HL-60 (cell line): ENCODE measurements around the gene ENGASE.

ENCODE experiments used
- DNase-seq, 2 experiments: peaks; one replicate each; pipeline ENCODE4 v3.0.0-alpha.2; 2010 to 2020; ENCODE audit warnings: low read depth in 1 of 2, low spot score in 1 of 2
- H3K27ac ChIP-seq: fragments of 250-450 bp; sonication (Bioruptor Pico); replicated peaks from 2 replicates; pipeline ENCODE4 v1.5.1; 2020; ENCODE audit warnings: mild to moderate bottlenecking, moderate library complexity
- H3K27me3 ChIP-seq: fragments of 250-450 bp; sonication (Bioruptor Pico); 2 replicates; pipeline ENCODE4 v1.5.1; 2021; ENCODE audit warnings: mild to moderate bottlenecking, moderate library complexity; ENCODE audit not compliant: insufficient read depth, poor library complexity, severe bottlenecking
- H3K4me3 ChIP-seq: replicated peaks from 2 replicates; pipeline ENCODE4 v1.5.1; 2011; ENCODE audit warnings: mild to moderate bottlenecking, control low read depth, low read length; ENCODE audit not compliant: insufficient read depth
- CTCF ChIP-seq: IDR thresholded peaks from one replicate; pipeline ENCODE4 v1.5.1; 2011; ENCODE audit warnings: low read length, control low read depth, inconsistent platforms; ENCODE audit not compliant: insufficient read depth
- GABPA ChIP-seq: IDR thresholded peaks from 2 replicates; pipeline ENCODE4 v1.6.1; 2012; ENCODE audit warnings: low read depth
- POLR2AphosphoS5 ChIP-seq: IDR thresholded peaks from 2 replicates; pipeline ENCODE4 v1.6.1; 2012; ENCODE audit warnings: low read depth
- SPI1 ChIP-seq: IDR thresholded peaks from 2 replicates; pipeline ENCODE4 v1.6.1; 2012; ENCODE audit warnings: low read depth, mild to moderate bottlenecking, borderline replicate concordance
- TF ChIP-seq, protein P1 (sequence below): IDR thresholded peaks from 2 replicates; pipeline ENCODE4 v1.6.1; 2012; ENCODE audit warnings: low read depth; ENCODE audit not compliant: insufficient replicate concordance

The ENGASE gene

DNA sequence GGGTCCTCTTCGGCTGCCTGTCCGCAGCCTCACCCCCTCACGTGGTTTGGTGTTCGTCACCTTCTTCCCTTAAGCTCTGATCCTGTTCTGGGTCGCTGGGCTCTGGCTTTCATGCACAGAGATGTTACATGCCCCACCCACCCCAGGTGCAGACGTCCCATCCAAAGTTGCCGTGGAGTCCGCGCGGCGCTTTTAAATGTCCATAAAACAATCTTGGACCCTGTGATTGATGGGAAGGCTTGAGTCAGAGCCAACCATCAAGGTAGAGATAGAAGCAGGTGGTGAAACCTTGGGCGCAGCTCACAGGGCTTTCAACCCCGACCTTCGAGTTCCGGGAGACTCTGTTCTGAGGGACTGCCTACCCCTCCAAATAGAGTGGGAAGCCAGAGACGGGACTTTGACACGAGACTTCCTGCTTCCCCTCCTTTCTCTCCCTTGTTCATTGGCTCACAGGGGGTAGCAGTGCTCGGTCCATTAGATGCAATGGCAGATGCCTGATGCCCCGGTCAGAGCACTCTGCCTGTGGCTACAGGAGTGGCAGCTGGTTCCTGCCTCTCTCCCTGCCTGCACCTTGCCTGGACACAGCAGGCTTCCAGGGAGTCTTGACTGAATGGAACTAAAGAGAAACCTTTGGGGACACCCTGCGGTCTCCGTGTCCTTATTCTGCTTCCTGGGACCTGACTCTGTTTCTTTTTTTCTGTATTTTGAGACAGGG lies 4.0 kb downstream of the ENGASE start:
- H3K27ac ChIP-seq, result no peak overlapping the region
- TF ChIP-seq, protein P1, sequence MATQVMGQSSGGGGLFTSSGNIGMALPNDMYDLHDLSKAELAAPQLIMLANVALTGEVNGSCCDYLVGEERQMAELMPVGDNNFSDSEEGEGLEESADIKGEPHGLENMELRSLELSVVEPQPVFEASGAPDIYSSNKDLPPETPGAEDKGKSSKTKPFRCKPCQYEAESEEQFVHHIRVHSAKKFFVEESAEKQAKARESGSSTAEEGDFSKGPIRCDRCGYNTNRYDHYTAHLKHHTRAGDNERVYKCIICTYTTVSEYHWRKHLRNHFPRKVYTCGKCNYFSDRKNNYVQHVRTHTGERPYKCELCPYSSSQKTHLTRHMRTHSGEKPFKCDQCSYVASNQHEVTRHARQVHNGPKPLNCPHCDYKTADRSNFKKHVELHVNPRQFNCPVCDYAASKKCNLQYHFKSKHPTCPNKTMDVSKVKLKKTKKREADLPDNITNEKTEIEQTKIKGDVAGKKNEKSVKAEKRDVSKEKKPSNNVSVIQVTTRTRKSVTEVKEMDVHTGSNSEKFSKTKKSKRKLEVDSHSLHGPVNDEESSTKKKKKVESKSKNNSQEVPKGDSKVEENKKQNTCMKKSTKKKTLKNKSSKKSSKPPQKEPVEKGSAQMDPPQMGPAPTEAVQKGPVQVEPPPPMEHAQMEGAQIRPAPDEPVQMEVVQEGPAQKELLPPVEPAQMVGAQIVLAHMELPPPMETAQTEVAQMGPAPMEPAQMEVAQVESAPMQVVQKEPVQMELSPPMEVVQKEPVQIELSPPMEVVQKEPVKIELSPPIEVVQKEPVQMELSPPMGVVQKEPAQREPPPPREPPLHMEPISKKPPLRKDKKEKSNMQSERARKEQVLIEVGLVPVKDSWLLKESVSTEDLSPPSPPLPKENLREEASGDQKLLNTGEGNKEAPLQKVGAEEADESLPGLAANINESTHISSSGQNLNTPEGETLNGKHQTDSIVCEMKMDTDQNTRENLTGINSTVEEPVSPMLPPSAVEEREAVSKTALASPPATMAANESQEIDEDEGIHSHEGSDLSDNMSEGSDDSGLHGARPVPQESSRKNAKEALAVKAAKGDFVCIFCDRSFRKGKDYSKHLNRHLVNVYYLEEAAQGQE, result no peak
- TF ChIP-seq POLR2AphosphoS5, result no peak
- TF ChIP-seq SPI1, result no peak
- no peak for TF ChIP-seq CTCF
- no peak for TF ChIP-seq GABPA
- no peak for DNase-seq
- no peaks in the 10 kb centered on the region for H3K27me3 ChIP-seq
- no peak overlapping the region for H3K4me3 ChIP-seq

DNA sequence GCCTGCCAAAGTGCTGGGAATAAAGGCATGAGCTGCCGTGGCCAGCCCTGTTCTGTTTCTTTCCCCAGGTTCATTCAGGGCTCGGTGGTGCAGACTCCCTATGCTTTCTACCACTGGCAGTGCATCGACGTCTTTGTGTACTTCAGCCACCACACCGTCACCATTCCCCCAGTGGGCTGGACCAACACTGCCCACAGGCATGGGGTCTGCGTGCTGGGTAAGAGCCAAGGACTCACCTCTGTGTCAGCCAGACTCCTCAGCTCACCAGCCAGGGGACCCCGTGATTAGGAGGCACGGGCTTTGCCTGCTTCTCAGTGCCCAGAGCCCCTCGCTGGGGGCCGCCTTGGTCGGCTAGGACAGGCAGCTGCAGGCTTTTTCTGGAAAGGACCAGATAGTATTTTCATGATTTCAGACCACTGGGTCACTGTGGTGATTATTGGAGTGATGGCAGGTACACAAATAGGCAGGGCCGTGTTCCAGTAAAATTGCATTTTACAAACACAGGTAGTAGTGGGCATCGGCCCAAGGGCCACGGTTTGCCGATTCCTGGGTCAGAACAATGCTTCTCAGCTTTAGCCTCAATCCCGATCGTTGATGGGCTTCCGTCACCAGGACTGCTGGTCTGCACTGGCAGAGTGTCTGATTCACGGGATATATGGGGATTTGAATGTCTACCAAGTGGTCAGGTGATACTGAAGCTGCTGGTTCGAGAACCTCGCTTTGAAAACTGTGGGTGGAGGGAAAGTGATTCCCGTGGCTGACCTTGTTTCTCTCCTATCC lies 5.0 kb downstream of the ENGASE start:
- no peaks in the 10 kb centered on the region for H3K27me3 ChIP-seq
- TF ChIP-seq POLR2AphosphoS5, result no peak
- TF ChIP-seq, protein P1, result no peak
- TF ChIP-seq GABPA, result no peak
- no peak for TF ChIP-seq CTCF
- TF ChIP-seq SPI1, result no peak
- no peak overlapping the region for H3K4me3 ChIP-seq
- no peak overlapping the region for H3K27ac ChIP-seq
- no peak for DNase-seq

- DNase-seq, result no peak
- no peak for TF ChIP-seq CTCF
- TF ChIP-seq POLR2AphosphoS5, result no peak
- no peak for TF ChIP-seq GABPA
- H3K27me3 ChIP-seq, result no peaks in the 10 kb centered on the region
- no peak overlapping the region for H3K4me3 ChIP-seq
- H3K27ac ChIP-seq, result no peak overlapping the region
Measured at GRCh38 chr17:79080349-79080748, 5.7 kb downstream of the ENGASE start.
